ENCODE results near the gene TMEM127. TPM values are rescaled to one million over a fixed set of nuclear protein-coding genes. Genes with fewer than 3 reads are reported as not detected.

Gene TMEM127
- total RNA-seq, 1 experiment from 2014 or later: 25.3 TPM

- H3K79me2 ChIP-seq (ENCODE audit: insufficient read depth, low read length): 0 out of 2 replicates have a peak, but pooled peaks cover 3% of the 10 kb centered on the region
- no peaks in the 10 kb centered on the region for H3K27me3 ChIP-seq (ENCODE audit: insufficient read depth, low read length)
- no TSS peak for BruUV-seq (replicated peaks)
- H3K27ac ChIP-seq (ENCODE audit: low read depth, low read length): no peak overlapping the region
- TF ChIP-seq REST (IDR thresholded peaks at IDR 0.05; ENCODE audit: low read depth) (no peak), EGR1 (IDR thresholded peaks at IDR 0.05; ENCODE audit: low read depth) (no peak), ZFX (IDR thresholded peaks at IDR 0.05) (no peak), ZBTB33 (IDR thresholded peaks at IDR 0.05; ENCODE audit: extremely low read depth, insufficient replicate concordance, low read length) (no peak), POLR2A (IDR thresholded peaks at IDR 0.05; ENCODE audit: borderline replicate concordance, extremely low read depth, insufficient read depth, insufficient read length) (no peak), SRF (IDR thresholded peaks at IDR 0.05; ENCODE audit: low read depth) (no peak), CEBPB (IDR thresholded peaks at IDR 0.05; ENCODE audit: low read depth) (no peak), POLR2AphosphoS5 (IDR thresholded peaks at IDR 0.05; ENCODE audit: low read depth, low read length) (no peak; the same call in 1 of the 2 replicates), SIN3A (IDR thresholded peaks at IDR 0.05; ENCODE audit: low read depth) (no peak)
- RAD21 ChIA-PET (ENCODE audit: low non-redundant PET in 1 of 2, low total read pairs in 2 of 2, uncharacterized antibody in 2 of 2, unreplicated experiment in 2 of 2): no interaction called here
- no peak for DNase-seq (ENCODE audit: low read depth, low spot score)
- intact Hi-C loops (cut with micrococcal nuclease): loop anchor here (5.0 kb wide), 1 partner anchor 233 kb away; the partner anchor contains the start of gene NEURL3
- no peak; the same call in 1 of the 2 replicates for ATAC-seq
- no peak overlapping the region for H3K4me3 ChIP-seq (replicated peaks in 1 of 2; ENCODE audit: low read depth in 1 of 2, low read length in 2 of 2)
- H2AFZ ChIP-seq (ENCODE audit: low read depth, low read length, poor library complexity, severe bottlenecking): no peak overlapping the region
- no peaks in the 10 kb centered on the region for H4K20me1 ChIP-seq (ENCODE audit: insufficient read depth)
- no peaks in the 10 kb centered on the region for H3K9me3 ChIP-seq (ENCODE audit: control insufficient read depth in 1 of 2, insufficient read depth in 1 of 2, low read depth in 1 of 2, low read length in 2 of 2)
- no peak overlapping the region for H3K9ac ChIP-seq (ENCODE audit: low read length)
- CTCF ChIA-PET: no interaction called here
- H3K36me3 ChIP-seq (ENCODE audit: control insufficient read depth in 1 of 2, insufficient read depth in 2 of 2, low read length in 2 of 2): peaks cover 56% of the 10 kb centered on the region in 2 experiments
- no peak overlapping the region for H3K4me2 ChIP-seq (ENCODE audit: low read length)
- peaks cover 0 to 5% of the 10 kb centered on the region in 2 experiments; a peak in 1 of 4 replicates for H3K4me1 ChIP-seq (ENCODE audit: control insufficient read depth in 1 of 2, insufficient read depth in 2 of 2, low read length in 2 of 2)
- no peaks in the 10 kb centered on the region for H3K9me2 ChIP-seq (ENCODE audit: insufficient read depth)
- POLR2A ChIA-PET: no interaction called here
Measured at GRCh38 chr2:96274355-96275056, 8.7 kb upstream of the TMEM127 start.

Data from HCT116 (cell line).